K562 (cell line): ENCODE measurements around the gene SCGB1D1. TPM values are rescaled to one million over a fixed set of nuclear protein-coding genes. Genes with fewer than 3 reads are reported as not detected.

ENCODE experiments used
- CHD7 ChIP-seq: fragments of 200-600 bp; sonication (generic); IDR thresholded peaks from one replicate; pipeline ENCODE4 v1.6.1; 2012; ENCODE audit warnings: mild to moderate bottlenecking, low read depth, low read length, inconsistent platforms
- RBM15 ChIP-seq: fragments of 200-400 bp; formaldehyde crosslinking; IDR thresholded peaks from 2 replicates; pipeline ENCODE4 v1.6.1; 2018; ENCODE audit warnings: mild to moderate bottlenecking, low read length, moderate library complexity; ENCODE audit not compliant: insufficient read depth
- ZNF282 ChIP-seq: sonication (generic); formaldehyde crosslinking; IDR thresholded peaks from 2 replicates; pipeline ENCODE4 v1.8.1; 2023; ENCODE audit warnings: missing genetic modification reagents
- ZNF511 ChIP-seq: sonication (generic); formaldehyde crosslinking; IDR thresholded peaks from 2 replicates; pipeline ENCODE4 v1.8.0; 2022; ENCODE audit warnings: mild to moderate bottlenecking, missing genetic modification reagents
- polyA plus RNA-seq, 8 experiments: library from polyadenylated mRNA; depleted of rRNA in 4 of 8; stranded (reverse) in 5 of 8; unstranded in 3 of 8; fragments of >200 nt; fragmentation: Nextera tagmentation in 2 of 8; fragmentation: Illumina TruSeq in 1 of 8; extraction: Ambion mirVana in 2 of 8; extraction: Trizol in 1 of 8; gene quantifications; 2 replicates each; pipeline versions ENCODE4 v1.2.1 to v1.2.3, GENCODE V29; 2011 to 2014; ENCODE audit warnings: inconsistent platforms in 1 of 8, missing spikeins in 1 of 8
- total RNA-seq, 7 experiments: library from RNA; depleted of rRNA in 6 of 7; stranded (reverse); fragments of >200 nt in 6 of 7; fragmentation: Illumina TruSeq in 2 of 7; extraction: Trizol in 2 of 7; gene quantifications; 2 replicates each; pipeline versions ENCODE4 v1.2.1 to v1.2.3, GENCODE V29; 2011 to 2021; ENCODE audit warnings: low replicate concordance in 1 of 7
- TF ChIP-seq, protein P1 (sequence below): fragments of 250-450 bp; sonication (Bioruptor Pico); IDR thresholded peaks from 2 replicates; pipeline ENCODE4 v1.9.0; 2021; ENCODE audit warnings: mild to moderate bottlenecking, inconsistent platforms

Gene SCGB1D1
- total and polyA plus RNA-seq, 9 of the 15 experiments (the other 6 are each of a cell fraction or from before 2014, with no cell fraction given): not detected

GRCh38 chr11:62236187-62236586, 46.2 kb downstream of the SCGB1D1 start (continued):
- TF ChIP-seq ZNF511 (no peak), CHD7 (no peak), RBM15 (no peak), ZNF282 (CRISPR knock-in tag) (no peak)
- TF ChIP-seq, protein P1, sequence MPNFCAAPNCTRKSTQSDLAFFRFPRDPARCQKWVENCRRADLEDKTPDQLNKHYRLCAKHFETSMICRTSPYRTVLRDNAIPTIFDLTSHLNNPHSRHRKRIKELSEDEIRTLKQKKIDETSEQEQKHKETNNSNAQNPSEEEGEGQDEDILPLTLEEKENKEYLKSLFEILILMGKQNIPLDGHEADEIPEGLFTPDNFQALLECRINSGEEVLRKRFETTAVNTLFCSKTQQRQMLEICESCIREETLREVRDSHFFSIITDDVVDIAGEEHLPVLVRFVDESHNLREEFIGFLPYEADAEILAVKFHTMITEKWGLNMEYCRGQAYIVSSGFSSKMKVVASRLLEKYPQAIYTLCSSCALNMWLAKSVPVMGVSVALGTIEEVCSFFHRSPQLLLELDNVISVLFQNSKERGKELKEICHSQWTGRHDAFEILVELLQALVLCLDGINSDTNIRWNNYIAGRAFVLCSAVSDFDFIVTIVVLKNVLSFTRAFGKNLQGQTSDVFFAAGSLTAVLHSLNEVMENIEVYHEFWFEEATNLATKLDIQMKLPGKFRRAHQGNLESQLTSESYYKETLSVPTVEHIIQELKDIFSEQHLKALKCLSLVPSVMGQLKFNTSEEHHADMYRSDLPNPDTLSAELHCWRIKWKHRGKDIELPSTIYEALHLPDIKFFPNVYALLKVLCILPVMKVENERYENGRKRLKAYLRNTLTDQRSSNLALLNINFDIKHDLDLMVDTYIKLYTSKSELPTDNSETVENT (CRISPR knock-in tag): no peak
